Thoracic aorta (tissue), 2 donors: Measurements from ENCODE around the gene RGS4. TPM values are rescaled to one million over a fixed set of nuclear protein-coding genes. Genes with fewer than 3 reads are reported as not detected.

Experiments
- ATAC-seq: fragments of 150-250 bp; one replicate; pipeline ENCODE4 v1.8.0; 2017; ENCODE audit warnings: low read depth; ENCODE audit not compliant: insufficient number of reproducible peaks, low FRiP score
- DNase-seq: peaks from one replicate; pipeline ENCODE4 v3.0.0-alpha.2; 2020; ENCODE audit warnings: low spot score
- H3K27ac ChIP-seq, 2 donors: fragments of 200-600 bp; sonication (generic); 1 replicate in 1 of 2; 2 replicates in 1 of 2; pipeline ENCODE4 v1.5.1; 2016; ENCODE audit warnings: mild to moderate bottlenecking in 2 of 2, moderate library complexity in 2 of 2
- H3K27me3 ChIP-seq: fragments of 200-600 bp; sonication (generic); replicated peaks from 2 replicates; pipeline ENCODE4 v1.6.0; 2016; ENCODE audit warnings: mild to moderate bottlenecking; ENCODE audit not compliant: insufficient read depth
- H3K36me3 ChIP-seq: fragments of 200-600 bp; sonication (generic); one replicate; pipeline ENCODE4 v1.5.1; 2016
- H3K4me1 ChIP-seq, 2 donors: fragments of 200-600 bp; sonication (generic); 1 replicate in 1 of 2; 2 replicates in 1 of 2; pipeline versions ENCODE4 v1.5.1 to v1.6.0; 2016; ENCODE audit warnings: low read depth in 2 of 2, mild to moderate bottlenecking in 1 of 2; ENCODE audit not compliant: control insufficient read depth in 1 of 2
- H3K4me3 ChIP-seq: fragments of 200-600 bp; sonication (generic); 2 replicates; pipeline ENCODE4 v1.5.1; 2016; ENCODE audit warnings: mild to moderate bottlenecking
- H3K9me3 ChIP-seq: fragments of 200-600 bp; sonication (generic); 2 replicates; pipeline ENCODE4 v1.5.1; 2016
- total RNA-seq, 2 donors: library from RNA; depleted of rRNA; stranded (reverse); fragments of >200 nt; gene quantifications; one replicate each; pipeline versions ENCODE4 v1.1.0 to v1.2.3, GENCODE V29; 2016
- TF ChIP-seq, protein P1 (sequence below): fragments of 200-600 bp; sonication (generic); IDR thresholded peaks from one replicate; pipeline ENCODE4 v1.5.1; 2019; ENCODE audit warnings: antibody characterized with exemption

The RGS4 gene
- total RNA-seq, 2 donors from 2014 or later = 32.6 to 52.0 TPM

DNA sequence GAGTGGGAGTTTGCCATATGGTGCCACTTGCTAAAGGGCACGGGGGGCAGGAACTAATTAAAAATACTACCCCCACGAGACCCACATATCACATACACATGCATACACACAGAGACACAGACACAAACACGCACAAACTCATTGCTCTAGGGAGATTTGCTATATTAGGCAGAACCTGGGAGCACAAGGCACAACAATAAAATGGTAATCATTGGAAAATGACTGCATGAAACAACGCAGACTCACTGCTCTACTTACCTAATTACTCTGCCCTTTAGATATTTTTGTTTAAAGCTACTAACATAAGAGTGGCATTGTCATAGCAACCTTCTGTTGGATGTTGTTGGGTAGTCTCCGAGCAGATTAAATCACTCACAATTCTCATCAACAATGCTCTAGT is 20.3 kb upstream of the RGS4 start:
- DNase-seq (no peak), ATAC-seq (no peak)
- no peaks in the 10 kb centered on the region for H3K27me3 ChIP-seq
- TF ChIP-seq, protein P1, sequence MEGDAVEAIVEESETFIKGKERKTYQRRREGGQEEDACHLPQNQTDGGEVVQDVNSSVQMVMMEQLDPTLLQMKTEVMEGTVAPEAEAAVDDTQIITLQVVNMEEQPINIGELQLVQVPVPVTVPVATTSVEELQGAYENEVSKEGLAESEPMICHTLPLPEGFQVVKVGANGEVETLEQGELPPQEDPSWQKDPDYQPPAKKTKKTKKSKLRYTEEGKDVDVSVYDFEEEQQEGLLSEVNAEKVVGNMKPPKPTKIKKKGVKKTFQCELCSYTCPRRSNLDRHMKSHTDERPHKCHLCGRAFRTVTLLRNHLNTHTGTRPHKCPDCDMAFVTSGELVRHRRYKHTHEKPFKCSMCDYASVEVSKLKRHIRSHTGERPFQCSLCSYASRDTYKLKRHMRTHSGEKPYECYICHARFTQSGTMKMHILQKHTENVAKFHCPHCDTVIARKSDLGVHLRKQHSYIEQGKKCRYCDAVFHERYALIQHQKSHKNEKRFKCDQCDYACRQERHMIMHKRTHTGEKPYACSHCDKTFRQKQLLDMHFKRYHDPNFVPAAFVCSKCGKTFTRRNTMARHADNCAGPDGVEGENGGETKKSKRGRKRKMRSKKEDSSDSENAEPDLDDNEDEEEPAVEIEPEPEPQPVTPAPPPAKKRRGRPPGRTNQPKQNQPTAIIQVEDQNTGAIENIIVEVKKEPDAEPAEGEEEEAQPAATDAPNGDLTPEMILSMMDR = no peak
- no peaks in the 10 kb centered on the region for H3K9me3 ChIP-seq
- no peaks in the 10 kb centered on the region for H3K4me1 ChIP-seq
- no peak overlapping the region for H3K4me3 ChIP-seq
- H3K27ac ChIP-seq = no peak overlapping the region
- H3K36me3 ChIP-seq = peaks cover 3% of the 10 kb centered on the region

DNA sequence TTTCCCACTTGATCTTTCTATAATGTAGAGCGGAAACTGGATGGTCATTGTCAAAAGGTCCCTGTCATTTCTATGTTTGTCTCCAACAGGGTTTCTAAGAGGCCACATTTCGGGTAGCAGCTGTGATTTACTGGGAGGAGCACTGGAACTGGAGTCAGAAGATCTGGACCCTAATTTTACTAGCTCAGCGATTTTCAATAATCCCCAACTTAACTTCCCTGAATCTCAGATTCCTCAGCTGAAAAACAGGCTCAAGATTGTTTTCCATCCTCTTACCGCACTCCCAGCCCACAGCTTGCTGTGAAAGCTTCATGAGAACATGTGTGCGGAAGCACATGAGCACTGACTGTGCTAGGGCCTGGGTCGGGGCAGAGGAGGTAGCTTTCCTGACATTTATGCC is 19.9 kb upstream of the RGS4 start:
- Histone ChIP-seq H3K9me3 (no peaks in the 10 kb centered on the region), H3K36me3 (peaks cover 6% of the 10 kb centered on the region), H3K27me3 (no peaks in the 10 kb centered on the region), H3K4me3 (no peak overlapping the region), H3K27ac (no peak overlapping the region), H3K4me1 (no peaks in the 10 kb centered on the region)
- ATAC-seq (no peak), DNase-seq (no peak)
- TF ChIP-seq, protein P1 = no peak

DNA sequence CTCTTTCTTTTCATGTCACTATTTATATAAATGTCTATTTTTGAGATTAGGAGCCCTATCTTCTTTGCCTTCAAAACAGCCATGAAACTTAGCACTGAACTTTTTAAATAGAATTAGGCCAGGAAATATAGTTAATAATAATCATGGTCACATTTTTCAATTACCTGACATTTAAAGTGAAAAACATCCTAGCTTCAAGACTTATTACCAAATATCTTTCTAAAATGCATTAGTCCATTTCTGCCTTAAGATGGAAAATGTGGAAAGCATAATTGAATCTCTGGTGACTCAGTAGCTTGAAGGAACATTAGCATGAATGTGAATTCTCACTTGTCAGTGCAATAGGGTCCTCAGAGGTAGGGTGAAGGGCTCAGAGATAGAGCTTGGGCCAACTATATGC is 18.7 kb upstream of the RGS4 start:
- Histone ChIP-seq H3K4me1 (no peaks in the 10 kb centered on the region), H3K4me3 (no peak overlapping the region), H3K27me3 (no peaks in the 10 kb centered on the region), H3K36me3 (peaks cover 6% of the 10 kb centered on the region), H3K9me3 (no peaks in the 10 kb centered on the region), H3K27ac (no peak overlapping the region)
- ATAC-seq (no peak), DNase-seq (no peak)
- TF ChIP-seq, protein P1 = no peak

DNA sequence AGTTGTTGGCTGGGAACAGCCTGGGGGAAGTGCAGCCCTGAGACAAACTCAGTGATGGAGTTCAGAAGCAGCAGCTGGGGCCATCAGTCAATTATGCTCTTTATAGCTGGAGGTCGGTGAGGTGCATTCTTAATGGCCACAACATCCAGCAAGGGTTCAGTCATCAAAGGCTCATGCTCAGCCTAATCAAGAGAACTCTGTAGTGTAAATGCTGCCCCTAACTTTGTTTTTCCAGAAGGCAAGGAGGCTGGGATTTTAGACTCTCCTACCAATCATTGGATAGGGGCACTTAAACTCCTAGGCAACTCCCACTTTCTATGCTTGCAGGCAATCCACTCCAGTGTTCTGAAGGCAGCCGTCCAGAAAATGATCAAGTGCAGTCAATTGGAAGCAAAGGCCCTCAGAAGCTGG is 15.0 kb upstream of the RGS4 start:
- Histone ChIP-seq H3K27me3 (no peaks in the 10 kb centered on the region), H3K27ac (no peak overlapping the region), H3K4me1 (no peaks in the 10 kb centered on the region), H3K4me3 (no peak overlapping the region), H3K36me3 (peaks cover 6% of the 10 kb centered on the region), H3K9me3 (no peaks in the 10 kb centered on the region)
- ATAC-seq = no peak
- DNase-seq = no peak
- TF ChIP-seq, protein P1 = no peak

DNA sequence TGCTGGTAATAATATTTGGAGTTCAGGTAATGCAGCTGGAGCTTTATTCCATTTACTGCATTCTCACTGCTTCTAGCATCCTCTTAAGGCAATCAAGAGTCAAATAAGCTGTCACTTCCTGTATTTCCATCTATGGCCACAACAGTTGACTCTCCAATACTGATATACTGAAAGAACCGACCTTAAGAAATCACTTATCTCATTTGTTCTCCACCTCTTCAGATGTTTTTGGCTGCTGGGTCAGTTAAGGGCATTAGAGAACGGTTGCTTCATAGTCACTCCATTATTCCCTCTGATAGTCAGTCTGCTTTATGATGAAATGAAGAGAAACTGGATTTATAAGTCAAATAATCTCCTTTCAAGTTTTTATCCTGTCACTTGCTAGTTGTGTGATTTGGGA is 14.2 kb upstream of the RGS4 start:
- no peaks in the 10 kb centered on the region for H3K4me1 ChIP-seq
- peaks cover 6% of the 10 kb centered on the region for H3K36me3 ChIP-seq
- H3K27ac ChIP-seq = no peak overlapping the region
- no peak for ATAC-seq
- no peaks in the 10 kb centered on the region for H3K9me3 ChIP-seq
- no peak for DNase-seq
- TF ChIP-seq, protein P1 = no peak
- H3K27me3 ChIP-seq = no peaks in the 10 kb centered on the region
- no peak overlapping the region for H3K4me3 ChIP-seq
